Uterus (tissue), 2 donors: ENCODE data around the gene NTN4.

ENCODE experiments used
- POLR2A ChIP-seq, 2 donors: fragments of 450-650 bp; IDR thresholded peaks; one replicate each; pipeline ENCODE4 v1.6.1; 2016; ENCODE audit warnings: antibody characterized with exemption in 2 of 2, mild to moderate bottlenecking in 1 of 2, moderate library complexity in 1 of 2
- TF ChIP-seq, protein P1 (sequence below), 4 experiments: fragments of 200-600 bp in 2 of 4; fragments of 450-650 bp in 2 of 4; sonication (generic) in 2 of 4; IDR thresholded peaks; one replicate each; pipeline ENCODE4 v1.5.1; 2016 to 2019; ENCODE audit warnings: antibody characterized with exemption in 4 of 4, mild to moderate bottlenecking in 2 of 4, moderate library complexity in 1 of 4

DNA sequence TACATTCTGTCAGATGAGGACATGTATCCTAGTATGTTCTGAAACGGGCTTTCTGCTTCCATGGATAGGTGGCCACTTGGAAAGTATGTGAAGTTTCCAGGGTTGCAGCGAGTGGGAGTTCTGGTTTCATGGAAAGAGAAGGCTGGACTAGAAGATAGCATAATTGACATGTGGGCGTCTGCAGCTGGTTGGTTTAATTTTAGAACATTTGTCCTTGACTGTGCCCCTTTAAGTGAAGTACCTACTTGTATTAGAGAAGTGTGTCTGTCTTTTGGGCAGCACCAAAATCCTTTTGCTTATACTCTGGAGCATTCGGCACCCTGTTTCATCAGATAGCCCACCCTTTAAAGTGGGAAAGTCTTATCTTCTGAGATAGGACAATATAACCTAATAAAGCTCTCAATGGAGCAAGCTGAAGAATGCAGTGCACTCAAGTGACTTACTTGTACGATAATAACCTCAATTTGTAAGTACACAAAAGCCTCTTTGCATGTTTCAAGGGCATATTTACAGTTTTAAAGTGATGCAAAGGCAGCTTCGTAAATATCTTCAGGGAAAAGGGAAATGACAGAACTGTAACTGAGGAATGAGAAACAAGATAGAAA lies 35.2 kb downstream of the NTN4 start:
- TF ChIP-seq, protein P1, sequence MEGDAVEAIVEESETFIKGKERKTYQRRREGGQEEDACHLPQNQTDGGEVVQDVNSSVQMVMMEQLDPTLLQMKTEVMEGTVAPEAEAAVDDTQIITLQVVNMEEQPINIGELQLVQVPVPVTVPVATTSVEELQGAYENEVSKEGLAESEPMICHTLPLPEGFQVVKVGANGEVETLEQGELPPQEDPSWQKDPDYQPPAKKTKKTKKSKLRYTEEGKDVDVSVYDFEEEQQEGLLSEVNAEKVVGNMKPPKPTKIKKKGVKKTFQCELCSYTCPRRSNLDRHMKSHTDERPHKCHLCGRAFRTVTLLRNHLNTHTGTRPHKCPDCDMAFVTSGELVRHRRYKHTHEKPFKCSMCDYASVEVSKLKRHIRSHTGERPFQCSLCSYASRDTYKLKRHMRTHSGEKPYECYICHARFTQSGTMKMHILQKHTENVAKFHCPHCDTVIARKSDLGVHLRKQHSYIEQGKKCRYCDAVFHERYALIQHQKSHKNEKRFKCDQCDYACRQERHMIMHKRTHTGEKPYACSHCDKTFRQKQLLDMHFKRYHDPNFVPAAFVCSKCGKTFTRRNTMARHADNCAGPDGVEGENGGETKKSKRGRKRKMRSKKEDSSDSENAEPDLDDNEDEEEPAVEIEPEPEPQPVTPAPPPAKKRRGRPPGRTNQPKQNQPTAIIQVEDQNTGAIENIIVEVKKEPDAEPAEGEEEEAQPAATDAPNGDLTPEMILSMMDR (IDR thresholded peaks at IDR 0.05): no peak
- no peak for TF ChIP-seq POLR2A (IDR thresholded peaks at IDR 0.05)
